HG02943 (cell line): ENCODE measurements around the gene SPC24.

ENCODE experiments used
- ATAC-seq: cut with Tn5 transposase; IDR thresholded peaks from one replicate; pipeline ENCODE4 v1.9.1; 2021; ENCODE audit warnings: mild to moderate bottlenecking, low read depth, moderate library complexity; ENCODE audit not compliant: unreplicated experiment

Gene SPC24

GRCh38 chr19:11155373-11156120 is at the start of gene SPC24:
SPC24 (minus strand) TSS chr19:11155782; CDS start chr19:11155776, 6 bp downstream.
- ATAC-seq, result peak; percentile 95

- ATAC-seq, result no peak
These were observed 49.4 kb upstream of the SPC24 start for GRCh38 chr19:11204943-11205349.

- ATAC-seq, result no peak
These were observed 48.6 kb upstream of the SPC24 start for GRCh38 chr19:11204076-11204602.

- no peak for ATAC-seq
These were observed 47.9 kb upstream of the SPC24 start for GRCh38 chr19:11203194-11204075.

GRCh38 chr19:11202488-11203193 is 47.1 kb upstream of the SPC24 start:
- no peak for ATAC-seq

GRCh38 chr19:11201791-11202190 is 46.2 kb upstream of the SPC24 start:
- ATAC-seq, result no peak

GRCh38 chr19:11200931-11201330 is 45.3 kb upstream of the SPC24 start:
- ATAC-seq, result no peak

GRCh38 chr19:11200015-11200574 is 44.5 kb upstream of the SPC24 start:
- ATAC-seq, result no peak

GRCh38 chr19:11199517-11199916 is 43.9 kb upstream of the SPC24 start:
- ATAC-seq, result no peak

GRCh38 chr19:11198769-11199424 is 43.3 kb upstream of the SPC24 start:
- no peak for ATAC-seq

GRCh38 chr19:11198175-11198534 is 42.6 kb upstream of the SPC24 start:
- no peak for ATAC-seq

GRCh38 chr19:11197291-11198174 is 42.0 kb upstream of the SPC24 start, which contains the start of gene KANK2:
KANK2 (minus strand) TSS chr19:11197545; CDS start chr19:11194511, 3,034 bp downstream.
- peak; percentile 63 for ATAC-seq

GRCh38 chr19:11196406-11197287 is 41.1 kb upstream of the SPC24 start:
- ATAC-seq, result no peak

- ATAC-seq, result no peak
These were observed 40.1 kb upstream of the SPC24 start for GRCh38 chr19:11195681-11196080.

- ATAC-seq, result no peak
These were observed 39.3 kb upstream of the SPC24 start for GRCh38 chr19:11194656-11195558.

- ATAC-seq, result no peak
These were observed 38.6 kb upstream of the SPC24 start for GRCh38 chr19:11194173-11194572.
